Liver (tissue), 3 donors: ENCODE results near the gene GADL1.

Source experiments
- CTCF ChIP-seq: fragments of 150-350 bp; IDR thresholded peaks from 2 replicates; pipeline ENCODE4 v1.5.1; 2017; ENCODE audit warnings: improper control_type of control experiment, low read depth, low read length; ENCODE audit not compliant: missing input control
- JUND ChIP-seq, 2 donors: IDR thresholded peaks; 2 replicates each; pipeline ENCODE4 v1.6.1; 2016; ENCODE audit warnings: antibody characterized with exemption in 2 of 2
- ZBTB33 ChIP-seq: IDR thresholded peaks from 2 replicates; pipeline ENCODE4 v1.6.1; 2016; ENCODE audit warnings: antibody characterized with exemption
- donor health status: healthy.
- donor health status: healthy.

GRCh38 chr3:30741889-30742288 is 152.6 kb downstream of the GADL1 start:
- TF ChIP-seq ZBTB33 (no peak), CTCF (no peak), JUND (IDR thresholded peaks at IDR 0.05) (no peak)
